Hepatocyte (in vitro differentiated cells): Measurements from ENCODE around the gene URB2. TPM values are rescaled to one million over a fixed set of nuclear protein-coding genes. Genes with fewer than 3 reads are reported as not detected.

Source experiments
- DNase-seq: peaks from one replicate; pipeline ENCODE4 v3.0.0-alpha.2; 2016; ENCODE audit warnings: low spot score
- H2AFZ ChIP-seq: fragments of 200-600 bp; sonication (generic); 2 replicates; pipeline ENCODE4 v1.6.0; 2016; ENCODE audit warnings: antibody characterized with exemption, mild to moderate bottlenecking
- H3K27ac ChIP-seq: fragments of 200-600 bp; sonication (generic); 2 replicates; pipeline ENCODE4 v1.5.1; 2016; ENCODE audit warnings: mild to moderate bottlenecking
- H3K27me3 ChIP-seq: fragments of 200-600 bp; sonication (generic); 2 replicates; pipeline ENCODE4 v1.6.1; 2016
- H3K36me3 ChIP-seq: fragments of 200-600 bp; sonication (generic); replicated peaks from 2 replicates; pipeline ENCODE4 v1.5.1; 2016; ENCODE audit warnings: low read depth; ENCODE audit not compliant: insufficient read depth
- H3K4me1 ChIP-seq: fragments of 200-600 bp; sonication (generic); 2 replicates; pipeline ENCODE4 v1.5.1; 2016; ENCODE audit warnings: mild to moderate bottlenecking, moderate library complexity; ENCODE audit not compliant: insufficient read depth
- H3K4me2 ChIP-seq: fragments of 200-600 bp; sonication (generic); 2 replicates; pipeline ENCODE4 v1.6.0; 2016
- H3K4me3 ChIP-seq: fragments of 200-600 bp; sonication (generic); 2 replicates; pipeline ENCODE4 v1.5.1; 2016; ENCODE audit warnings: mild to moderate bottlenecking
- H3K79me2 ChIP-seq: fragments of 200-600 bp; sonication (generic); 2 replicates; pipeline ENCODE4 v1.6.0; 2017; ENCODE audit warnings: mild to moderate bottlenecking
- H3K9me2 ChIP-seq: fragments of 200-600 bp; sonication (generic); replicated peaks from 2 replicates; pipeline ENCODE4 v1.6.0; 2017; ENCODE audit warnings: mild to moderate bottlenecking; ENCODE audit not compliant: insufficient read depth
- H3K9me3 ChIP-seq: fragments of 200-600 bp; sonication (generic); 2 replicates; pipeline ENCODE4 v1.5.1; 2016; ENCODE audit warnings: low read depth, mild to moderate bottlenecking
- H4K20me1 ChIP-seq: fragments of 200-600 bp; sonication (generic); 2 replicates; pipeline ENCODE4 v1.6.0; 2016; ENCODE audit warnings: mild to moderate bottlenecking; ENCODE audit not compliant: insufficient read depth, poor library complexity, severe bottlenecking
- CTCF ChIP-seq: fragments of 200-600 bp; sonication (generic); IDR thresholded peaks from 2 replicates; pipeline ENCODE4 v1.5.1; 2016; ENCODE audit warnings: antibody characterized with exemption, mild to moderate bottlenecking; ENCODE audit not compliant: poor library complexity
- EZH2 ChIP-seq: fragments of 200-600 bp; sonication (generic); IDR thresholded peaks from 2 replicates; pipeline ENCODE4 v1.6.1; 2016; ENCODE audit warnings: antibody characterized with exemption, mild to moderate bottlenecking, borderline replicate concordance
- EZH2phosphoT487 ChIP-seq: fragments of 200-600 bp; sonication (generic); IDR thresholded peaks from one replicate; pipeline ENCODE4 v1.6.1; 2018; ENCODE audit warnings: antibody characterized with exemption, mild to moderate bottlenecking, low read depth, moderate library complexity; ENCODE audit not compliant: unreplicated experiment, severe bottlenecking
- WGBS: methylation state at CpG from one replicate; pipeline ENCODE4 v1.1.6; 2016; ENCODE audit warnings: low lambda C conversion rate; ENCODE audit errors: missing lambda C conversion rate; 5-methylcytosine and 5-hydroxymethylcytosine counted together
- polyA plus RNA-seq: library from polyadenylated mRNA; unstranded; fragments of >200 nt; fragmentation: Nextera tagmentation; extraction: Ambion mirVana; gene quantifications from 2 replicates; pipeline ENCODE4 v1.2.1, GENCODE V29; 2016
- total RNA-seq: library from RNA; depleted of rRNA; stranded (reverse); fragments of >200 nt; gene quantifications from 2 replicates; pipeline ENCODE4 v1.2.3, GENCODE V29; 2014

URB2 gene
- total and polyA plus RNA-seq, 2 experiments from 2014 or later = 4.6 to 12.4 TPM

GRCh38 chr1:229596925-229597699, 28.9 kb upstream of the URB2 start:
- H3K36me3 ChIP-seq = no peaks in the 10 kb centered on the region
- H3K4me1 ChIP-seq = no peaks in the 10 kb centered on the region
- H3K9me3 ChIP-seq = no peaks in the 10 kb centered on the region
- no peak for DNase-seq
- no peak for TF ChIP-seq CTCF
- no peak for TF ChIP-seq EZH2
- no peak for TF ChIP-seq EZH2phosphoT487
- no peaks in the 10 kb centered on the region for H4K20me1 ChIP-seq
- no peaks in the 10 kb centered on the region for H3K27me3 ChIP-seq
- no peak overlapping the region for H3K4me2 ChIP-seq
- H3K9me2 ChIP-seq = no peaks in the 10 kb centered on the region
- 82% methylated on average over 7 of the region's 7 CpGs for WGBS
- peak overlapping the region; percentile 34 for H3K27ac ChIP-seq
- H3K4me3 ChIP-seq = no peak overlapping the region
- no peak overlapping the region for H2AFZ ChIP-seq
- H3K79me2 ChIP-seq = peaks cover 4% of the 10 kb centered on the region

GRCh38 chr1:229597877-229598276, 28.2 kb upstream of the URB2 start:
- Histone ChIP-seq H3K79me2 (peaks cover 4% of the 10 kb centered on the region), H3K4me2 (no peak overlapping the region), H3K36me3 (no peaks in the 10 kb centered on the region)

GRCh38 chr1:229599218-229599954, 26.7 kb upstream of the URB2 start:
- no peak overlapping the region for H2AFZ ChIP-seq
- no peaks in the 10 kb centered on the region for H3K9me3 ChIP-seq
- WGBS = 93% methylated on average over 3 of the region's 3 CpGs
- no peak overlapping the region for H3K27ac ChIP-seq
- no peaks in the 10 kb centered on the region for H3K36me3 ChIP-seq
- H3K79me2 ChIP-seq = peaks cover 4% of the 10 kb centered on the region
- no peaks in the 10 kb centered on the region for H4K20me1 ChIP-seq
- H3K9me2 ChIP-seq = no peaks in the 10 kb centered on the region
- TF ChIP-seq CTCF (no peak), EZH2 (no peak), EZH2phosphoT487 (no peak)
- DNase-seq = no peak
- no peak overlapping the region for H3K4me2 ChIP-seq
- H3K4me3 ChIP-seq = no peak overlapping the region
- H3K27me3 ChIP-seq = no peaks in the 10 kb centered on the region
- no peaks in the 10 kb centered on the region for H3K4me1 ChIP-seq

More at GRCh38 chr1:229597877-229598276, 28.2 kb upstream of the URB2 start:
- Histone ChIP-seq H2AFZ (no peak overlapping the region), H3K4me1 (no peaks in the 10 kb centered on the region), H3K4me3 (no peak overlapping the region), H3K27ac (no peak overlapping the region), H3K9me3 (no peaks in the 10 kb centered on the region), H3K27me3 (no peaks in the 10 kb centered on the region), H4K20me1 (no peaks in the 10 kb centered on the region), H3K9me2 (no peaks in the 10 kb centered on the region)
- no peak for DNase-seq
- 86% methylated on average over 3 of the region's 3 CpGs for WGBS
- TF ChIP-seq EZH2phosphoT487 (no peak), EZH2 (no peak), CTCF (no peak)
